WI38 (cell line): Measurements from ENCODE around the gene DAPK2.

Source experiments
- H3K4me3 ChIP-seq: 2 replicates; pipeline ENCODE4 v1.5.1; 2011; ENCODE audit warnings: low read depth, mild to moderate bottlenecking, control low read depth, low read length
- CTCF ChIP-seq: IDR thresholded peaks from 2 replicates; pipeline ENCODE4 v1.5.1; 2012; ENCODE audit warnings: low read depth, mild to moderate bottlenecking, control low read depth, low read length

Gene DAPK2

GRCh38 chr15:63891079-63891767, 155.1 kb downstream of the DAPK2 start:
- TF ChIP-seq CTCF = peak; percentile 86

GRCh38 chr15:63890617-63891016, 155.7 kb downstream of the DAPK2 start:
- no peak for TF ChIP-seq CTCF
- H3K4me3 ChIP-seq = no peak overlapping the region

More at GRCh38 chr15:63891079-63891767, 155.1 kb downstream of the DAPK2 start:
- H3K4me3 ChIP-seq = no peak overlapping the region

- H3K4me3 ChIP-seq = no peak overlapping the region
- no peak for TF ChIP-seq CTCF
Observed at GRCh38 chr15:63889831-63890230, 156.5 kb downstream of the DAPK2 start.

GRCh38 chr15:63888823-63889222, 157.5 kb downstream of the DAPK2 start:
- no peak overlapping the region for H3K4me3 ChIP-seq
- no peak for TF ChIP-seq CTCF

- H3K4me3 ChIP-seq = no peak overlapping the region
- no peak for TF ChIP-seq CTCF
Observed at GRCh38 chr15:63888146-63888545, 158.1 kb downstream of the DAPK2 start.

- TF ChIP-seq CTCF = no peak
- no peak overlapping the region for H3K4me3 ChIP-seq
Observed at GRCh38 chr15:63887630-63888029, 158.7 kb downstream of the DAPK2 start.

GRCh38 chr15:63884953-63885352, 161.3 kb downstream of the DAPK2 start:
- TF ChIP-seq CTCF = no peak
- H3K4me3 ChIP-seq = no peak overlapping the region
